NCI-H1092 (cell line): ENCODE data around the gene MMP23B.
A peak's percentile ranks its signal among the peaks of the same experiment; 100 is the strongest.
"Not testable (repeated sequence)": the region's sequence is repeated elsewhere in the genome, so short reads cannot be mapped to it uniquely, and the experiment has no call there.

Source experiments
- DNase-seq: peaks from one replicate; lab custom pipeline; 2025; lab: John Stamatoyannopoulos, UW

Gene MMP23B

DNA sequence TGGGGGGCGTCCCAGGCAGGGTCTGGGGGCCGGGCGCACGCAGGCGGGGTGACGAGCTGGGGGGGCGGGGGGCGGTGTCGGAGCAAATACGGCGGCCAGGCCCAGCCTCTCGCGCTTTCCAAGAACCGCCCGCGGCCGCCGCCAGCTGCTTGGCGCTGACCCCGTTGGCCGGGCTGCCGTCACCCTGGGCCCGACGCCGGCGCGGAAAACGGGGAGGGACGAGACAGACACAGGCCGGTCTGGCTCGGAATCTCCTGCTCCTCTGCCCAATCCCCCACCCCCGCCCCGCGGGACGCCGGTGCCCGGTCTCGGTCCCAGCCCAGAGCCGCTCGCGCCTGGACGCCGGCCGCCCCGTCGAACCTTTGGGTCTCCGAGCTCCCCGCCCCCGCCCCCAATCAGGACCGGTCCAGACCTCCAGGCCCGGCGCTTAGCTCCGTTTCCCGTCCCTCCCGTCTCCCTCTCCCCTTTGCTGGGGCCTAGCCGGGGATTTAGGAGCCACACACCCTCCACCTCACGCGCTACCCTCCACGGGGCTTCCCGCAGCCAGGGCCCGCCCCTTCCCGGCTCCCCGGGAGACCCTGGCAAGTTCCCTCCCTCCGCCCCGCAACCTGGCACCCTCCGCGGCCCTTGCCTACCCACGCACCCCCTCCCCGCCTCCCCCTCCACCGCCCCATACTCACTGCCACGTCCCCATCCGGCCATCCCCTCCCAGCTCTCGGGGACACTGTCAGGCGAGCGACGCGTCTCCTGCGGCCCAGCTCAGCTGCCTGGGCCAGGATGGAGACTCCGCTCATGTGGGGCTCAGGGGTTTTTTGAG is 800 bp upstream of the MMP23B start:
- DNase-seq: no peak

DNA sequence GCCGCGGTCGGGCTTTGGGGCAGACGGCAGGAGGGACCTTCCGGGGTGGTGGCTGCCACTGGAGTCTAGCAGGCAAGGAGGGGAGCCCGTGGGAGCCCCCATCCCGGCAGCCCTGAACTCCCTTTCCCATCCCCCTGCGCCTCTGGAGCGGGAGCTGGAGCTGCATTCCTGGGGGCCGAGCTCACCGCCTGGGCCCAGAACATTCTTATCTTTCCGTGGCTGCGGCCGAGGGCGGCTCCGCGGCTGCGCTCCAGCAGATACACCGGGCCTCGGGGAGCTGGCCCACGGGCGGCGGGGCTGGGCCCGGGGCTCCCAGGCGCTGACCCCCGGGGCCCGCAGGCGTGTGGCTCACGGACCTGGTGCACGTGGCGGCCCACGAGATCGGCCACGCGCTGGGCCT is 1.4 kb downstream of the MMP23B start:
- DNase-seq: not testable (repeated sequence)

DNA sequence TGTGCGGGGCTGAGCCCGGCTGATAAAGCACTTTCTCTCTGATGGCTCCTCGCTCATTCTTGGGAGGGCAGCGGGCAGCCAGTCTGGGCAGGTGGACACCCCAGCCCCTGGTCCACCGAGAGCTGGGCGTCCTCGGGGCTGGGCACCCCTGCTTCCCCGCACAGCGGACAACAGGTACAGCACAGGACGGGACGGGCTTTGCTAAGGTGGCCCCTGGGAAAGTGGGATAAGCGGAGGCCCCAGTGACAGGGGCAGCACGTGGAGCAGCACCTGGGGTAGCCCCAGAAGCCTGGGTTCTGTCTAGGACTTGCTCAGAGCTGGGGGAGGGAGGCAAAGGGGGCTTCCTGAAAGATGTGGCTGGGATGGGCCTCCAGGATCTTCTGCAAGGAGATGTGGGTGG is 2.6 kb downstream of the MMP23B start:
- DNase-seq: not testable (repeated sequence)

DNA sequence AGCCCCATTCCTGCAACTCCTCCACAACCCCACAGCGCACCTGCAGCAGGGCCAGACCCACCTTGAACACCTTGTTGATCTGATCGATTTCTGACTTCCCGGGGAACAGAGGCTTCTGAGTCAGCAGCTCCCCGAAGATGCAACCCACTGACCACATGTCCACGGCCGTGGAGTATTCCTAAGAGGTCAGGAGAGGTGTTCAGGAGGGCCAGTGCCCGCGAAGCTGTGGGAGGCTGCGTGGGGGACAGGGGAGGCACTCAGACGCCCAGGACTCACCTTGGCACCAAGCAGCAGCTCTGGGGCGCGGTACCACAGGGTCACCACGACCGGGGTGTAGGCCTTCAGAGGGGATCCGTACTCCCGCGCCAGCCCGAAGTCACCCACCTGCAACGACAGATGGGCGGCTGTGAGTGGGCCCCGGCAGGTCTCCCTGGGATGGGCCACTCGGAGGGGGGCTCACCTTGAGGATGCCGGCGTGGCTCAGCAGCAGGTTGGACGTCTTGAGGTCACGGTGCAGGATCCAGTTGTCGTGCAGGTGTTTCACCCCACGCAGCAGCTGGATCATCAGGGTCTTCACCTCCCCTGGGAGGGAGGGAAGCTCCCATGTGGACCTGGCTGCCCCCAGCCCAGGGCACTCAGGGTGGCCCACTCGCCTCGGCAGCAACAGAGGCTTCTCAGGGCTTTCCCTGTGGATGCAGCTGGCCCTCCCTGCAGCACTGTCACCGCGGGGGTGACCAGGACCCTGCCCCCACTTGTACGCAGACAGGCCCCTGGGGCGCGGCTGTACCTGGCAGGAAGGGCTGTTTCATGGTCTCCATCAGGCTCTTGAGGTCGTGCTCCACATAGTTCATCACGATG is 4.9 kb downstream of the MMP23B start:
- not testable (repeated sequence) for DNase-seq

DNA sequence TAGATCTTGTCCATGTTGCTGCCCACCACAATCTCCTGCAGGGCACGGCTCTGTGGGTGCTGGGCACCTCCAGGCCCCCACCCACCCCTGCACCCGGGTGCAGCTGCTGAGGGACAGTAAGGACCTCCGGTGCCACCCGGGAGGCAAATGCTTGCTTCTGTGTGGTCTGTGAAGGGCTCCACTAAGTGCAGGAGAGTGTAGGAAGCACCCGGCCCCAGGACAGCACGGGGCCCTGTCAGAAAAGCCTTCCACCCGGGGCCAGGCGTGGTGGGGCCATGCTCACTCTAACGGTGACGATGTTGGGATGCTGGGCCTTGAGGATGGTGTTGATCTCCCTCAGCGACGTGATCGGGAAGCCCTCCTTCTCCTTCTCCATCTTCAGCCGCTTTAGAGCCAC is 5.5 kb downstream of the MMP23B start:
- not testable (repeated sequence) for DNase-seq

DNA sequence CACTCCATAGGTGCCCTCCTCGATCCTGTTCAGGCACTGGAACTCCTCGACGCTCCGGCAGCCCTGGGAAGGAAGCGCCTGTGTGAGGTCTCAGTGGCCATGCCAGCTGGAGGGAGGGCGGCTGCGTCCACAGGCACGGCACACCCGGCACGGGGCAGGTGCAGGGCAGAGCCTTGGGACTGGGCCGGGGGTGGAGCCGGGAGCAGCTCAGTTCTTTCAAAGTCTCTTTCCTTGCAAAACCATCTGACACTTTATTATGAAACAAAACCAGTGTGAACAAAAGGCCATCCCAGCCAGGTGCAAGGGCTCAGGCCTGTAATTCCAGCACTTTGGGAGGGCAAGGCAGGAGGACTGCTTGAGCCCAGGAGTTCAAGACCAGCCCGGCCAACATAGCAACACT is 6.6 kb downstream of the MMP23B start:
- not testable (repeated sequence) for DNase-seq

DNA sequence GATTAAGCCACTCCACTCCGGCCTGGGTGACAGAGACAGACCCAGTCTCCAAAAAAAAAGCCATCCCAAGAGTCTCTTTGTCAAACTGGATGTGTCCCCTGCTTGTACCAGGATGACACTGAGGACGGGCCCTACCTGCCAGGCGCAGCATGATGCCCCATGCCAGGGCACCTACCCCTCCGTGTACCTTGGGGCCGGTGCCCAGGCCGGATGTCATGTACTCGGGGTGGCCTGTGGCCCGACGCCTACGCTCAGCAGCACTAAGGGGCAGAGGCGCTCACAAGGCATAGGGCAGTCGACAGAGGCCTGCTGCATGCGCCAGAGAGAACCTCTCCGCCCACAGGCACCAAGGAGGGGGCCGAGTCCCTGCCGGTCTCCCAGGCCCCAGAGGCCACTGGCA is 7.4 kb downstream of the MMP23B start:
- DNase-seq: not testable (repeated sequence)

DNA sequence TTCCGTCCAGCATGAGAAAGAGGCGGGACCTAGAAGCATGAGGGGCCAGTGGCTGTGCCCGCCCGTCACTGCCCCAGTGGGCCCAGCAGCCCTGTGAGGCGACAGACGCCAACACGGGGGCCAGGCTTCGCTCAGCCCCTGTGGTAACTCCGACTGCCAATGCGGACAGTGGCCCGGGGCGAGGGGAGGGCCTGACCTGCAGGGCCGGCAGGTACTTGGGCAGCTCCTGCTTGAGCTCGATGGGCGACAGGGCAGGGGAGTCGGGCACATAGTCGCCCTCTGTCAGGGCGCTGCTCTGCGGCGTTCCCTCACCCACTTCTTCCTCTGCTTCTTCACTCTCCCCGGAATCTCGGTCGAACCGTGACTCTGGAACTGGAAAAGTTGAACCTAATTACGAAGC is 8.1 kb downstream of the MMP23B start:
- not testable (repeated sequence) for DNase-seq

DNA sequence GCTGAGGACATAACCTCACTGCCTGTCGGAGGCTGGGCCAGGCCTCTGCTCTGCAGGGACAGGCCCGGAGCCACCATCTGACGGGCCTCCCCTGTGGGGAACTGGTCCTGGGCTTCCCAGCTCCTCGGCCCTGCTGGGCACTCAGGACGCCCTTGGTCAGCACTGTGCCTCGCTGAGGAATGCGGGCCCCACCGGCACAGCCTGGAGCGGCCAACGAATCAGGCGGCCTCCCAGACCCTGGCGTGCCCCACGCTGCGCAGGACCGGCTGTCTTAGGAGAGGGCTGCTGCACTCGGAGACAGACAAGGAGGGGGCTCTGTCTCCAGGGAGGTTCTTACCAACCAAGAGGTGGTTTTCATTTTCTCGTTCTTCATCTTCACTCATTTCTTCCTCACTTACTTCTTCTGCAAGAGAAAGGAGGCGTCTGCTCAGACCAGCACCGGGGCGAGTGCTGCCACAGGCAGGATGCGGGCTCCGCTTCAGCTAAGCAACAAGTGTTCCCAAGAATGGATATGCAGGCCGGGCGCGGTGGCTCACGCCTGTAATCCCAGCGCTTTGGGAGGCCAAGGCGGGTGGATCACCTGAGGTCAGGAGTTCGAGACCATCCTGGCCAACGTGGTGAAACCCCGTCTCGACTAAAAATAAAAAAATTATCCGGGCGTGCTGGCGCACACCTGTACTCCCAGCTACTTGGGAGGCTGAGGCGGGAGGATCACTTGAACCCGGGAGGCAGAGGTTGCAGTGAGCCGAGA is 8.9 kb downstream of the MMP23B start:
- not testable (repeated sequence) for DNase-seq

DNA sequence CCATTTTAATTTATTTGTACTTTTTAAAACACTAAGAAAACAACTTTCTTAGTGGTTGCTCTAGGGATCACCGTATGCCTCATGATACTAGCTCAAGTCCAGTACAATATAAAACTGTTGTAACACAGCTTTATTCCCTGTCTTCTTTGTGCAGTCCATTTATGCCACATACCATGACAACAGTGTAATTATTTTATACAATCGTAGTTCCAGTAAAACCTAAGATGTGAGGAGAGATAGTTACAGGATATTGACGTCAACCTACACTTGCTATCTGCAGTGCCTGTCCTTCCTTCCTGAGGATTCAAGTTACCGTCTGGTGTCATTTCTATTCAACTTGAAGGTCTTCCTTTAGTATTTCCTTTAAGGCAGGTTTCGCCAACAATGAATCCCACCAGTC is 14.4 kb downstream of the MMP23B start:
- DNase-seq: not testable (repeated sequence)

DNA sequence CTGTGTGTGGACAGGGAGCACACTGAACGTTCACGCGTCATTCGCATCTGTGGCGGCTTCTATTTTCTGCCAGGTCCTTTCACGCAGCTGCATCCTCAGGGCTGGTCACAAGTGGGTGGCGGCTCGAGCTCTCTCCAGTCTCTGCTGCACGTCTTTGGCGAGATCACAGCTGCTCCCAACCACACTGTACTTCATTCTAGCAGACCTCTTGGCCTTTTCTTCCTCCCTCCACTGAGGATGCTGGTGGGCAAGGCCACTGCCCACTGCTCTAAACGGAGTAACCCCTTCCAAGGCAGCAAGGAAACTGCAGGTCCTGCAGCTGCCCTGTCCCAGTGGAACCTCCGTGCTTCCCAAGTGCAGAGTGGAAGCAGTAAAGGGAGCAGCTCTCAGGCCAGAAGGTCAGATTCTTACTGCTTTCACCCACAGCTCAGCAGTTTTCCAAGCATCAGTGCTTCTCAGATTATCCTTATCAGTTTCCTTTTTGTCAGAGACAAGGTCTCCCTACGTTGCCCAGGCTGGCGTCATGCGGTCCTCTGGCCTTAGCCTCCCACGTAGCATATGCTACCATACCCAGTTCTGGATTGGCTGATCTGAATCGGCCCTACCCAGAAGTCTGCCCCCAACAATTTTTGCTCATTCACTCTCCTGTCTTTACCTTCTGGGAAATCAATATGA is 15.7 kb downstream of the MMP23B start:
- not testable (repeated sequence) for DNase-seq

DNA sequence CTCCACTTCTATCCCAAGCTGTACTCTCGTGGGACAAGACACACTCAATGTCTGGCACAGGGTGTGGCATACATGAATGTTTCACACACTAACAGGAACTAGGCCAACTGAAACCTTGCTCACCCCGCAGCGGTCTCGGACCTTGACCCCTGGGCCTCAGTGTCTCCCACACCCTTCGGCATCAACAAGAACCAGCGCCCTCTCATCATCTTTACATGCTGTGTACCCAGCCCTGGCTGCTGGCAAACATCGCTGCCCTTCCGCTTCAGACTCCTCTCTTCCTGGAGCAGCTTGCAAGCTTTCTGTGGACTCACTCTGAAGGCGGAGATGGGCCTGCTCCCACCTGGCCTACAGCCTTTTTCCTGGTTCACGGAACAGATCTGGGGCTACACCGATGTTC is 16.3 kb downstream of the MMP23B start:
- DNase-seq: not testable (repeated sequence)

DNA sequence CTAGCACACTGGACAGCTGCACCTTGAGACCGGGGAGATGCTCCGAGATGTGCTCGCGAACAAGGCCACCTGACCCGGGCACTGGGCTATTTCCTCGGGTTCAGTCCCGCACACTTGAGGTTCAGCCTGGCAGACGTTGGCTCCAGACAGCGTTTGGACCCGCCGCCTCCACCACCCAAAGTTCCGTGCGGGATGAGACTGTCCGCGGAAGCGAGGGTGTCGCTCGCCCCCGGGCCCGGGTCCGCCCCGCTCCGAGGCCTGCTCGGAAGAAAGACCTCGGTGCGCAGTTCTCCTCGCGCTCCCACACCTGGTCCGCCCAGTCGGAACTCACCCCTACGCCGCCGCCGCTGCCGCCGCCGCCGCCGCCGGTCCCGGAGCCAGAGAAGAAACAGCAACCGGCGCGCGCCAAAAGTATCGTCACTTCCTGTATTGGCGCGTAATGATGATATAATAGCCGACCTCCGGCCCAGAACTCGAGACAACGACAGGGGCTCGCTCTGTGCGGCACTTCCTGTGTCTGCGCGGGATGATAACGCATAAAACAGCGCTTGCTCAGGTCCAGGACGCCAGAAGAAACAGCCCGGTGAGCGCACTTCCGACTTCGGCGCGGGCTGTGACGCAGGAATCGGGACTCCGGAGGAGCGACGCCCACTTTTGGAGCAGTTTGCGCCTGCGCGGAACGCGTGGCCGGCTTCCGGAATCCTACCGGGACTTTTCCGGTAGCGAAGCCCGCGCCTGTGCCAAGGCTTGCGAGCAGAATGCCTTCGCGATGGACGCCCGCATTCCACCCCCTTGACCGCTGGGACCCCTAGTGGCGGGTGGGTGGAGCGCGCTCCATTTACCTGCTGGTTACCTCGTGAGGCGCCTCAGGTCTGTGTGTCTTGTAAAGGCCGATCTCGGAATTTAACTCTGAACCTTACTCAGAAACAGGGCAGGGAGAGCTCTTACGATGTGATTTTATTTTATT is 26.9 kb downstream of the MMP23B start, which contains the start of gene CDK11B:
Gene CDK11B, minus strand, starts transcription at position 422 of the 967 bp plus-strand sequence. CDS start 1,519 bp downstream, outside the sequence.
- peak; percentile 66 for DNase-seq

DNA sequence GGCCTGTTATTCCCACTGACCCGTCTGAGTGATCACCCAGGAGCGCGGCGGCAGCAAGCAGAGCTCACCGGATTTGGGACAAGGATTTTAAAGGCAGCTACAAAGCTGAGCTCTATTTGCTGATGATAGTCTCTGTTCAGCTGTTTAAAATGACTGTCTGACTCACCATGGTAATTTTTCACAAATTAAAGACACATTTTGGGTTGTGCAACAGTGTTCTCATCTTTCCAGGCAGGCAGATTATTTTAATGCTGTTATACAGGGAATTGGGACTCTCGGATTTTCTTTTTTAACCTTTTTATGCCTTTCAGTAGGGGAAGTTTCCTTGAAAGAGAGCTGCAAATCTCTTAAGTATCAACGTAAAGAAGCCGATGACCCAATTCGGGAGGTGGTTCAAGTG is 30.4 kb downstream of the MMP23B start:
- not testable (repeated sequence) for DNase-seq

DNA sequence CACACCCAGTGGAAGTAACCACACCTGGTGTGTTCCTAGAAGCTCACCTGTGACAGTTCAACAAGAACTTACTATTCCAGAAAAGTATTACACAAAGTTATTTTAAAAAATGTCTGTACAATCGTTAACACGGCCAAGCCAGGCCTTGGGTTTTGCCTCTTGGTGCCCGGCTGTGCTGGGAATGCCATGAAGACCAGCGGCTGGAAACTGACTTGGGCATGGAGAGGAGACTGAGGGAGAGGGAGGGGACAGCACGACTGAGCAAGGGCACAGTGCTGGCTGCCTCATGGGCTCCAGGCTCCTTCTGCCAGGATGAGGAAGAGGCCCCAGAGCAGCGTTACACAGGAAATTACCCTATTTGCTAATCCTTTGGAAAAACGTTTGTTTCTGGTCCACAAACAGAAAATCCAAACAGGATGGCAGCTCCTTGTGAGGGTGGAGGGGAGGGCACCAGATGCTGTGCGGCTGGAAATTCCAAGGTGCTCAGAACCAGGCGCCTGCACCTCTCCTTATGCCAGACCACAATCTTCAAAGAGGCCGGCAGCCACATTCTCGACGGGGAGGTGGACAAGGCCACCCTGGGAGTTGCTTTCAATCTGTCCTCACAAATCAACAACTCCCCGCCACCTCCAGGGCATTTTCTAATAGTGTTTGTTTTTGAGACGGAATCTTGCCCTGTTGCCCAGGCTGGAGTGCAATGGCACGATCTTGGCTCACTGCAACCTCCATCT is 31.0 kb downstream of the MMP23B start:
- DNase-seq: not testable (repeated sequence)

DNA sequence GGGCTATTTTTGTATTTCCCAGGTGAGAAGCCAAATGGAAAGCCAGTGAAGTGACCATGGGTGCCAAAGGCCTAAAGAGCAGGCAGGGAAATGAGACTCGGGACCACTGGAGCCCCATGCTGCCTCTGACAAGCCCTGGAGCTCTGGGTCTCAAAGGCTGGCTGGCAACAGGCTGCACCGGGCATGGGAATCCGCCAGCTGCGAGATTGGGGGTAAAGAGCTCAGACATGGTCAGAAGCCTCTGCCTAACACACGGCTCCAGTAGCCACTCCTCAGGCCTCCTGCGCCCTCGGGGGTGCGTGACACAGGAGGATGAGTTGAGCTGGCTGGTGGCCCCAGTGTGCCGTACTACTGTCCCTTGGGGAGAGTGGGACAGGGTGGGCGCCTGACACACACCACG is 32.3 kb downstream of the MMP23B start:
- not testable (repeated sequence) for DNase-seq

DNA sequence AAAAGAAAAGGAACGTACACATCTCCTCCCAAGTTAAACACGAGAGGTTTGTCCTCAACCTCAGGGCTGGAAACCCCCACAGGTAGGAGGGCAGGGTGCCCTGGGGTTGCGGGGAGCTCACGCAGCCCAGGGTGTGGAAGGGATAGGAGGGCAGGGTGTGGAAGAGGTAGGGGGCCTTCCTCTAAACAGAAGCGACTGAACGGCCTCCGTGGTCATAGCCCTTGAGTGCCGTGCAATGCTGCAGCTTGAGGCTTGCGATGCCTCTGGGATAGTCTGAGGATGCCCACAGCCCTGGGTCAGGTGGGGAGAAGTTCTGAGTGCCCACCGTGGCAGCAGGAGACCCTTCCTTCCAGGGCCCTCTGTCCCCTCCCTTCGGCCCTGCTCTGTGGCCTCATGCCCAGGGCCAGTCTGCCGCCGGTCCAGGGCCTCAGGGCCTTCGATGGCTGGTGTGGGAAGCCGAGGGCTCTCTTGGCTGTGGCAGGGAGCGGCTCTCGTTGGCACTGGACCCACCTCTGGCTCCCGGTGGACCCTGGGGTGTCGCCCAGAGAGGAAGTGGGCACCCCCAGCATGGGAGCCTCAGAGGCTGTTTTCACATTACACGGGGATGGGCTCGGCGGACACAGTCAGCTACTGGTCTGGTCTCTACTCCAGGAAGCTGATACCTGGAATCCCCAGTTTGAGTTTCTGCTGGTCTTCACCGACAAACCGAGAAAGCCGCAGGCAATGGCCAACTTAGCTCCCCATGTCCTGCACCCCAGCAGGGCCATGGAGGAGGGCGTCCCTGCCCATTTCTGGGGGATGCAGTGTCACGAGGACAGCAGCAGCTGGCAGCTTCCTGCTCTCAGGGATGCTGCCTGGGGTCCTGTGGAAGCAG is 33.2 kb downstream of the MMP23B start:
- DNase-seq: no peak

DNA sequence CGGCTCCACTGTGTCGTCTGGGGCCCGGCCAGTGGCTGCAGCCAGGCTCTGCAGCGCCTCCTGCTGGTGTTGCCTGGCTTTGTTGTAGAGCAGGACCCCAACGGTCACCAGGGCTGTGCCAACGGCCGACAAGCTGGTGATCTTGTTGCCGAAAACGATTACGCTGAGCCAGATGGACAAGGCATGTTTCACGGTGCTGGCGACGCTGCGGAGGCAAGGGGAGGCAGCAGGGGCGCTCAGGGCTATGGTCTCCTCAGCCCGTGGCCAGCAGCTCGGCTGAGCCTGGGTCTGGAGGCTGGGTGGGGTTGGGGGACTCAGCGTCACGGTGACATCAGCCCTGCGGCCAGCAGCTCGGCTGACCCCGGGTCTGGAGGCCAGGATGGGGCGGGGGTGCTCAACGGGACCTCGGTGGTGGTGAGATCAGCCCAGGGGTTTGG is 33.9 kb downstream of the MMP23B start:
- no peak for DNase-seq

DNA sequence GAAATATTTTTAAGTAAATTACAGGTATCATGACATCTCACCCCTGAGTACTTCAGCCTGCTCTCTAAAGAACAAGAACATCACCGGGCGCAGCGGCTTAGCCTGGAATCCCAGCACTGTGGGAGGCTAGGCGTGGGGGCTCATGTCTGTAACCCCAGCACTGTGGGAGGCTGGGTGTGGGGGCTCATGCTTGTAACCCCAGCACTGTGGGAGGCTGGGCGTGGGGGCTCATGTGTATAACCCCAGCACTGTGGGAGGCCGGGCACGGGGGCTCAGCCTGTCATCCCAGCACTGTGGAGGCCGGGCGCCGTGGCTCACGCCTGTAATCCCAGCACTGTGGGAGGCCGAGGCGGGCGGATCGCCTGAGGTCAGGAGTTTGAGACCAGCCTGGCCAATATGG is 34.6 kb downstream of the MMP23B start:
- DNase-seq: no peak
